ENCODE data around the gene PPP2R2C.

PPP2R2C gene

GRCh38 chr4:6375620-6376295, 96.7 kb downstream of the PPP2R2C start:
- DNase-seq, result no peak

- DNase-seq, result no peak
Observed at GRCh38 chr4:6374575-6374974, 97.8 kb downstream of the PPP2R2C start.

- no peak for DNase-seq
Observed at GRCh38 chr4:6373541-6374410, 98.6 kb downstream of the PPP2R2C start.

GRCh38 chr4:6372649-6373525, 99.5 kb downstream of the PPP2R2C start:
- no peak for DNase-seq

GRCh38 chr4:6371812-6372211, 100.6 kb downstream of the PPP2R2C start:
- no peak for DNase-seq

GRCh38 chr4:6371271-6371670, 101.1 kb downstream of the PPP2R2C start:
- DNase-seq, result no peak

- no peak for DNase-seq
Observed at GRCh38 chr4:6369924-6370645, 102.3 kb downstream of the PPP2R2C start.

GRCh38 chr4:6369511-6369910, 102.9 kb downstream of the PPP2R2C start:
- no peak for DNase-seq

GRCh38 chr4:6369035-6369434, 103.4 kb downstream of the PPP2R2C start:
- no peak for DNase-seq

- no peak for DNase-seq
Observed at GRCh38 chr4:6368601-6369000, 103.8 kb downstream of the PPP2R2C start.

GRCh38 chr4:6368096-6368495, 104.3 kb downstream of the PPP2R2C start:
- DNase-seq, result no peak

- DNase-seq, result no peak
Observed at GRCh38 chr4:6367371-6367851, 105.0 kb downstream of the PPP2R2C start.

- no peak for DNase-seq
Observed at GRCh38 chr4:6366581-6366980, 105.8 kb downstream of the PPP2R2C start.

GRCh38 chr4:6365545-6366086, 106.8 kb downstream of the PPP2R2C start:
- DNase-seq, result no peak

- no peak for DNase-seq
Observed at GRCh38 chr4:6364581-6364980, 107.8 kb downstream of the PPP2R2C start.

GRCh38 chr4:6364146-6364545, 108.3 kb downstream of the PPP2R2C start:
- no peak for DNase-seq

GRCh38 chr4:6362896-6363295, 109.5 kb downstream of the PPP2R2C start:
- no peak for DNase-seq

GRCh38 chr4:6362243-6362885, 110.0 kb downstream of the PPP2R2C start:
- DNase-seq, result no peak

GRCh38 chr4:6361076-6361784, 111.2 kb downstream of the PPP2R2C start:
- DNase-seq, result no peak

- no peak for DNase-seq
Observed at GRCh38 chr4:6360385-6360784, 112.0 kb downstream of the PPP2R2C start.
